SK-N-SH treated with all-trans-retinoic acid at 6 μM for 48 hours (cell line): ENCODE measurements around the gene TECTA.

Experiments used
- ATAC-seq: fragments of 200-7000 bp; cut with Tn5 transposase; 3 replicates; pipeline ENCODE4 v1.9.1; 2020; ENCODE audit warnings: mild to moderate bottlenecking, moderate library complexity
- ARNTL ChIP-seq: fragments of 450-650 bp; formaldehyde crosslinking; IDR thresholded peaks from 2 replicates; pipeline ENCODE4 v1.5.0; 2020; ENCODE audit warnings: low read depth, mild to moderate bottlenecking, moderate library complexity, borderline replicate concordance
- ISL1 ChIP-seq: fragments of 250-450 bp; sonication (Bioruptor Pico); IDR thresholded peaks from 2 replicates; pipeline ENCODE4 v2.1.2; 2022; ENCODE audit warnings: mild to moderate bottlenecking, moderate library complexity
- OSR1 ChIP-seq: fragments of 250-450 bp; sonication (Bioruptor Pico); IDR thresholded peaks from 2 replicates; pipeline ENCODE4 v1.8.0; 2022; ENCODE audit warnings: moderate library complexity, mild to moderate bottlenecking, inconsistent platforms
- PPARA ChIP-seq: fragments of 250-450 bp; sonication (Bioruptor Pico); IDR thresholded peaks from 2 replicates; pipeline ENCODE4 v1.5.0; 2020; ENCODE audit warnings: mild to moderate bottlenecking, borderline replicate concordance
- RARB ChIP-seq: fragments of 250-450 bp; sonication (Bioruptor Pico); IDR thresholded peaks from 2 replicates; pipeline ENCODE4 v1.8.0; 2021; ENCODE audit warnings: mild to moderate bottlenecking, moderate library complexity
- SNAI2 ChIP-seq: fragments of 250-450 bp; sonication (Bioruptor Pico); IDR thresholded peaks from 2 replicates; pipeline ENCODE4 v1.5.0; 2020; ENCODE audit warnings: mild to moderate bottlenecking, moderate library complexity
- TCF4 ChIP-seq: fragments of 250-450 bp; sonication (Bioruptor Pico); IDR thresholded peaks from 2 replicates; pipeline ENCODE4 v1.8.0; 2021; ENCODE audit warnings: mild to moderate bottlenecking, moderate library complexity, borderline replicate concordance
- TOX ChIP-seq: fragments of 250-450 bp; sonication (Bioruptor Pico); IDR thresholded peaks from 2 replicates; pipeline ENCODE4 v1.8.0; 2021; ENCODE audit warnings: mild to moderate bottlenecking, moderate library complexity, borderline replicate concordance
- ZFP30 ChIP-seq: fragments of 450-650 bp; formaldehyde crosslinking; IDR thresholded peaks from 2 replicates; pipeline ENCODE4 v1.5.0; 2022; ENCODE audit warnings: mild to moderate bottlenecking, moderate library complexity
- ZNF70 ChIP-seq: fragments of 450-650 bp; formaldehyde crosslinking; IDR thresholded peaks from 2 replicates; pipeline ENCODE4 v1.5.0; 2020; ENCODE audit warnings: mild to moderate bottlenecking, moderate library complexity
- ZNF8 ChIP-seq: fragments of 450-650 bp; formaldehyde crosslinking; IDR thresholded peaks from 2 replicates; pipeline ENCODE4 v1.5.0; 2020; ENCODE audit warnings: mild to moderate bottlenecking, moderate library complexity
- TF ChIP-seq, protein P1 (sequence below): fragments of 250-450 bp; sonication (Bioruptor Pico); IDR thresholded peaks from 2 replicates; pipeline ENCODE4 v1.5.1; 2021; ENCODE audit warnings: mild to moderate bottlenecking, moderate library complexity
- TF ChIP-seq, protein P2 (sequence below): fragments of 250-450 bp; sonication (Bioruptor Pico); IDR thresholded peaks from 2 replicates; pipeline ENCODE4 v1.8.0; 2020; ENCODE audit warnings: mild to moderate bottlenecking, moderate library complexity, borderline replicate concordance
- TF ChIP-seq, protein P3 (sequence below): fragments of 250-450 bp; sonication (Bioruptor Pico); IDR thresholded peaks from 2 replicates; pipeline ENCODE4 v1.5.0; 2020; ENCODE audit warnings: mild to moderate bottlenecking, moderate library complexity
- TF ChIP-seq, protein P4 (sequence below): fragments of 250-450 bp; sonication (Bioruptor Pico); IDR thresholded peaks from 2 replicates; pipeline ENCODE4 v1.5.1; 2020; ENCODE audit warnings: low read depth, mild to moderate bottlenecking, moderate library complexity
- TF ChIP-seq, protein P5 (sequence below): fragments of 250-450 bp; sonication (Bioruptor Pico); IDR thresholded peaks from 2 replicates; pipeline ENCODE4 v1.8.0; 2021; ENCODE audit warnings: low read depth, mild to moderate bottlenecking, moderate library complexity, borderline replicate concordance

TECTA gene

GRCh38 chr11:121129362-121130340 lies 28.6 kb downstream of the TECTA start:
- TF ChIP-seq SNAI2 (CRISPR knock-in tag) (no peak), RARB (CRISPR knock-in tag) (no peak), ISL1 (CRISPR knock-in tag) (no peak)
- ATAC-seq, result no peak

- TF ChIP-seq, protein P1, sequence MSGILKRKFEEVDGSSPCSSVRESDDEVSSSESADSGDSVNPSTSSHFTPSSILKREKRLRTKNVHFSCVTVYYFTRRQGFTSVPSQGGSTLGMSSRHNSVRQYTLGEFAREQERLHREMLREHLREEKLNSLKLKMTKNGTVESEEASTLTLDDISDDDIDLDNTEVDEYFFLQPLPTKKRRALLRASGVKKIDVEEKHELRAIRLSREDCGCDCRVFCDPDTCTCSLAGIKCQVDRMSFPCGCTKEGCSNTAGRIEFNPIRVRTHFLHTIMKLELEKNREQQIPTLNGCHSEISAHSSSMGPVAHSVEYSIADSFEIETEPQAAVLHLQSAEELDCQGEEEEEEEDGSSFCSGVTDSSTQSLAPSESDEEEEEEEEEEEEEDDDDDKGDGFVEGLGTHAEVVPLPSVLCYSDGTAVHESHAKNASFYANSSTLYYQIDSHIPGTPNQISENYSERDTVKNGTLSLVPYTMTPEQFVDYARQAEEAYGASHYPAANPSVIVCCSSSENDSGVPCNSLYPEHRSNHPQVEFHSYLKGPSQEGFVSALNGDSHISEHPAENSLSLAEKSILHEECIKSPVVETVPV (CRISPR knock-in tag), result no peak
- TF ChIP-seq ZNF8 (CRISPR knock-in tag) (no peak), OSR1 (CRISPR knock-in tag) (no peak), ZFP30 (CRISPR knock-in tag) (no peak), SNAI2 (CRISPR knock-in tag) (no peak), RARB (CRISPR knock-in tag) (no peak), ZNF70 (no peak), TCF4 (CRISPR knock-in tag) (no peak), TOX (CRISPR knock-in tag) (no peak), PPARA (CRISPR knock-in tag) (no peak), ARNTL (CRISPR knock-in tag) (no peak)
- TF ChIP-seq, protein P2, sequence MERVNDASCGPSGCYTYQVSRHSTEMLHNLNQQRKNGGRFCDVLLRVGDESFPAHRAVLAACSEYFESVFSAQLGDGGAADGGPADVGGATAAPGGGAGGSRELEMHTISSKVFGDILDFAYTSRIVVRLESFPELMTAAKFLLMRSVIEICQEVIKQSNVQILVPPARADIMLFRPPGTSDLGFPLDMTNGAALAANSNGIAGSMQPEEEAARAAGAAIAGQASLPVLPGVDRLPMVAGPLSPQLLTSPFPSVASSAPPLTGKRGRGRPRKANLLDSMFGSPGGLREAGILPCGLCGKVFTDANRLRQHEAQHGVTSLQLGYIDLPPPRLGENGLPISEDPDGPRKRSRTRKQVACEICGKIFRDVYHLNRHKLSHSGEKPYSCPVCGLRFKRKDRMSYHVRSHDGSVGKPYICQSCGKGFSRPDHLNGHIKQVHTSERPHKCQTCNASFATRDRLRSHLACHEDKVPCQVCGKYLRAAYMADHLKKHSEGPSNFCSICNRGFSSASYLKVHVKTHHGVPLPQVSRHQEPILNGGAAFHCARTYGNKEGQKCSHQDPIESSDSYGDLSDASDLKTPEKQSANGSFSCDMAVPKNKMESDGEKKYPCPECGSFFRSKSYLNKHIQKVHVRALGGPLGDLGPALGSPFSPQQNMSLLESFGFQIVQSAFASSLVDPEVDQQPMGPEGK, result no peak
- TF ChIP-seq, protein P3, sequence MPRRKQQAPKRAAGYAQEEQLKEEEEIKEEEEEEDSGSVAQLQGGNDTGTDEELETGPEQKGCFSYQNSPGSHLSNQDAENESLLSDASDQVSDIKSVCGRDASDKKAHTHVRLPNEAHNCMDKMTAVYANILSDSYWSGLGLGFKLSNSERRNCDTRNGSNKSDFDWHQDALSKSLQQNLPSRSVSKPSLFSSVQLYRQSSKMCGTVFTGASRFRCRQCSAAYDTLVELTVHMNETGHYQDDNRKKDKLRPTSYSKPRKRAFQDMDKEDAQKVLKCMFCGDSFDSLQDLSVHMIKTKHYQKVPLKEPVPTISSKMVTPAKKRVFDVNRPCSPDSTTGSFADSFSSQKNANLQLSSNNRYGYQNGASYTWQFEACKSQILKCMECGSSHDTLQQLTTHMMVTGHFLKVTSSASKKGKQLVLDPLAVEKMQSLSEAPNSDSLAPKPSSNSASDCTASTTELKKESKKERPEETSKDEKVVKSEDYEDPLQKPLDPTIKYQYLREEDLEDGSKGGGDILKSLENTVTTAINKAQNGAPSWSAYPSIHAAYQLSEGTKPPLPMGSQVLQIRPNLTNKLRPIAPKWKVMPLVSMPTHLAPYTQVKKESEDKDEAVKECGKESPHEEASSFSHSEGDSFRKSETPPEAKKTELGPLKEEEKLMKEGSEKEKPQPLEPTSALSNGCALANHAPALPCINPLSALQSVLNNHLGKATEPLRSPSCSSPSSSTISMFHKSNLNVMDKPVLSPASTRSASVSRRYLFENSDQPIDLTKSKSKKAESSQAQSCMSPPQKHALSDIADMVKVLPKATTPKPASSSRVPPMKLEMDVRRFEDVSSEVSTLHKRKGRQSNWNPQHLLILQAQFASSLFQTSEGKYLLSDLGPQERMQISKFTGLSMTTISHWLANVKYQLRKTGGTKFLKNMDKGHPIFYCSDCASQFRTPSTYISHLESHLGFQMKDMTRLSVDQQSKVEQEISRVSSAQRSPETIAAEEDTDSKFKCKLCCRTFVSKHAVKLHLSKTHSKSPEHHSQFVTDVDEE, result no peak
- TF ChIP-seq, protein P4, sequence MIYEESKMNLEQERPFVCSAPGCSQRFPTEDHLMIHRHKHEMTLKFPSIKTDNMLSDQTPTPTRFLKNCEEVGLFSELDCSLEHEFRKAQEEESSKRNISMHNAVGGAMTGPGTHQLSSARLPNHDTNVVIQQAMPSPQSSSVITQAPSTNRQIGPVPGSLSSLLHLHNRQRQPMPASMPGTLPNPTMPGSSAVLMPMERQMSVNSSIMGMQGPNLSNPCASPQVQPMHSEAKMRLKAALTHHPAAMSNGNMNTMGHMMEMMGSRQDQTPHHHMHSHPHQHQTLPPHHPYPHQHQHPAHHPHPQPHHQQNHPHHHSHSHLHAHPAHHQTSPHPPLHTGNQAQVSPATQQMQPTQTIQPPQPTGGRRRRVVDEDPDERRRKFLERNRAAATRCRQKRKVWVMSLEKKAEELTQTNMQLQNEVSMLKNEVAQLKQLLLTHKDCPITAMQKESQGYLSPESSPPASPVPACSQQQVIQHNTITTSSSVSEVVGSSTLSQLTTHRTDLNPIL (CRISPR knock-in tag), result no peak
- TF ChIP-seq, protein P5, sequence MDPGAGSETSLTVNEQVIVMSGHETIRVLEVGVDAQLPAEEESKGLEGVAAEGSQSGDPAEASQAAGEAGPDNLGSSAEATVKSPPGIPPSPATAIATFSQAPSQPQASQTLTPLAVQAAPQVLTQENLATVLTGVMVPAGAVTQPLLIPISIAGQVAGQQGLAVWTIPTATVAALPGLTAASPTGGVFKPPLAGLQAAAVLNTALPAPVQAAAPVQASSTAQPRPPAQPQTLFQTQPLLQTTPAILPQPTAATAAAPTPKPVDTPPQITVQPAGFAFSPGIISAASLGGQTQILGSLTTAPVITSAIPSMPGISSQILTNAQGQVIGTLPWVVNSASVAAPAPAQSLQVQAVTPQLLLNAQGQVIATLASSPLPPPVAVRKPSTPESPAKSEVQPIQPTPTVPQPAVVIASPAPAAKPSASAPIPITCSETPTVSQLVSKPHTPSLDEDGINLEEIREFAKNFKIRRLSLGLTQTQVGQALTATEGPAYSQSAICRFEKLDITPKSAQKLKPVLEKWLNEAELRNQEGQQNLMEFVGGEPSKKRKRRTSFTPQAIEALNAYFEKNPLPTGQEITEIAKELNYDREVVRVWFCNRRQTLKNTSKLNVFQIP (CRISPR knock-in tag), result no peak
- no peak for ATAC-seq
These were observed 30.6 kb downstream of the TECTA start for GRCh38 chr11:121131656-121132055.

DNA sequence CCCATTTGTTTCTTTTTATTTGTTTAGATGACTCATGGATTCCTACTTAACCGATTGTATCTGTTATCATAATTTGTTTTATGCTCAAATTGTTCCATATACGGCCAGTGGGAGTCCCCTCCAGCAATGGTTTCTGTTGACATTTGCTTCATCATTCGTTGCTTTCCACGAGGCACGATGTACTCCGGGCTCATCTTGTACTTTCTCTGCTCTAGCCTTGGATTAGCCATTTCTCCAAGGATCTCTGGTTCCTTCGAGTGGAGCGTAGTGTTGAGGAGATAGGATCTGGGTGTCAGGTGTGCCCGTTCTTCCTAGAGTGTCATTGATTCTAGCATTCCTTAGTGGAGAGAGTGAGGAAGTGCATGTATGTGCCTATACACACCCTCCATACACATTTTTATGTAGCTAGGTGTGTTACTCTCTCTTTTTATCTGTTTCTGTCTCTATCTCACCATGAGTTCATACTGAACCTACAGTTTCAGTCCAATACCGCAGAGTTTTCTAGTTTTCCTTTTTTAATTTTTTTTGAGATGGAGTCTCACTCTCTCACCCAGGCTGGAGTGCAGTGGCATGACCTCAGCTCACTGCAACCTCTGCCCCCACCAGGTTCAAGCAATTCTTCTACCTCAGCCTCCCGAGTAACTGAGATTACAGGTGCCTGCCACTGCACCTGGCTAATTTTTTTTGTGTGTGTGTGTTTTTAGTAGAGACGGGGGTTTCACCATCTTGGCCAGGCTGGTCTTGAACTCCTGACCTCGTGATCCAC lies 31.4 kb downstream of the TECTA start:
- no peak for ATAC-seq
- no peak for TF ChIP-seq RARB (CRISPR knock-in tag)
- TF ChIP-seq ISL1 (CRISPR knock-in tag), result peak; percentile 15; the same call in 1 of the 2 replicates
- TF ChIP-seq, protein P2, result no peak
- TF ChIP-seq, protein P3, result no peak
